GM21447 (cell line): ENCODE measurements around the gene TMEM143.
"Not testable (repeated sequence)": the region's sequence is repeated elsewhere in the genome, so short reads cannot be mapped to it uniquely, and the experiment has no call there.

Experiments used
- ATAC-seq: cut with Tn5 transposase; IDR thresholded peaks from one replicate; pipeline ENCODE4 v1.9.1; 2021; ENCODE audit not compliant: unreplicated experiment

Gene TMEM143

DNA sequence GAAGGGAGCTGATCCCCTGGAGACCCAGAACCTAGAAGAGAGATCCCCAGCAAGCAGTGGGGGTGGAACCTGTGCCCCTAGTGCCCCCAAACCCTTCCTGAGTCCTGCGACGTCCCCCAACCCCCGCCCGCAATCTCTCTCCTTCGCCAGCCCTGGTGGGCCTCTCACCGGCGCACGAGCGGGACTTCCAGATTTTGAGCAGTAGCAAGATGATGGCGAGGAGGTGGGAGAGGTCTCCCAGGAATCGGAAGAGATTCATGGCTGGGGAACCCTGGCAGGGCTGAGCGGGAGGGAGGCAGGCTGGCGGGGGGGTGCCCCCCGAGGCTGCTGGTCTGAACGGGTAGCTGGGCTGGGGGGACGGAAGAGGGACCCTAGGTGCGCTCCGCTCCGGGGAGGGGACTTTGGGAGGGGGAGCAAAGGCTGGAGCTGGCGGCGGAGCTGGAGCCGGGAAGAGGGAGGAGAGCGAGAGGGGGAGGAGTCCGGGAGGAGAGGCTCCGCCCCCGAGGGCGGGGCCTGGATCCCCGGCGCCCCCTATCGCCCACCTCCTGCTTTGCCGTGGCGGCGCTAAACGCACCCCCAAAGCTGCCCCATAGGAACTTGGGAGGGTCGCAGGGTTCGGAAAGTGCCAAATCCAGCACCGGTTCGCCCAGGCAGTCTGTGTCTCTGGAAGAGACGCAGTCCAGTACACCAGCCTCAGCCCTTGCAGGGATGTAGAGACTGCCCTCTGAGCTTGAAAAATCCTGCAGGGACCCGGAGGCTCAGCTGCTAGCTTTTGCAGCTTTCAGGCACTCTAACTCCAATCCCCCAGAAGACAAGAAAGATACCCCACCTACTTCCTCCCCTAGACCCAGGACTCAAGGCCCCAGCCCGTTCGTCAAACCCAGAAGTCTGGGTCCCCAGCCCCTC lies 27.6 kb upstream of the TMEM143 start, which contains the start of gene KDELR1:
KDELR1 (minus strand) TSS at position 452 of the 906 bp plus-strand sequence; CDS start at position 259, 193 bp downstream.
- peak; percentile 69 for ATAC-seq

DNA sequence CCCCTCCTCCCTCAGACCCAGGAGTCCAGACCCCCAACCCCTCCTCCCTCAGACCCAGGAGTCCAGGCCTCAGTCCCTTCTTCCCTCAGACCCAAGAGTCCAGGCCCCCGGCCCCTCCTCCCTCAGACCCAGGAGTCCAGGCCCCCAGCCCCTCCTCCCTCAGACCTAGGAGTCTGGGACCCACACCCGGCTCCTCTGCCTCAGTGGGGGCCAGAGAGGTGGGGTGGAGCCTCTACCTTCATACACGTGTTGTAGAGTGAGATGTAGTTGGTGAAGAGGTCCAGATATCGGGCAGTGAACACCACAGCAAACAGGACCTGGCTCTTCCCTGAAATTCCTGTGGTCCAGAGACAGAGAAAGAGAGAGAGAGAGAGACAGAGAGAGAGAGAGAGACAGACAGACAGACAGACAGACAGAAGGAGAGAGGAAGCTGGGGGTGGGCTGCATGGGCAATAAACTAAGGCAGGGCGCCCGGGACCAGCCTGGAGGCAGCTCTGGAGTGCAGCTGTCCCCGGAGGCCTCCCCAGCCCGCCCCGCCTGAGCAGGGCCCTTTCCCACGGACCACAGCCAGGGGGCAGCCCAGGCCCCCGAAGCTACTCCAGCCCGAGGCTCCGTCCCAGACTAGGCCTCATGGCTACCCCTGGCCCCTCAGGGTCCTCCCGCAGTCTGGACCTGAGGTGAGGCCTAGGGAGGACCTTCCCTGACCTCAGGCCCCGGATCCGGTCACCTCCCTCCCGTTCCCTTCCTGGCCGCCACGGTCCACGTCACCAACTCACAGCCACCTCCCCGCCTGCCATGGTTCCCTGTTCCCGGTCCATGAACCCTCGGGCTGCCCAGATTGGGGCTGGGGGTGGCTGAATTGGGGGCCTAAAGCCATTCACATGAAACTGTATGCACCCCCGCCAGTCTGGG lies 26.7 kb upstream of the TMEM143 start:
- no peak for ATAC-seq

DNA sequence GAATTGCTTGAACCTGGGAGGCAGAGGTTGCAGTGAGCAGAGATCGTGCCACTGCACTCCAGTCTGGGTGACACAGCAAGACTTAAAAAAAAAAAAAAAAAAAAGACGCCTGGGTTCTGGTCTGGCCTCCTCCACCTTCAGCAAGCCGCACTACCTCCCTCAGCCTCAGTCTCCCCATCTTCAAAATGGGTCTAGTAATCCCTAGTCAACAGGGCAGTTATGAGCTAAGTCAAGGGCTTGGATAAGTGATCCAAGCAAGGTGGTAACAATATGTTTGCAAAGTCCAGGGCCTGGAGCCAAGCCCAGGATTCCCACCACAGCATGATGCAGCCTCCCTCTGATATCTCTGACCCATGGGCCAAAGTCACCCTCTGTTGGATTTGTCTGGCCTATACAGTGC lies 23.2 kb upstream of the TMEM143 start:
- no peak for ATAC-seq

DNA sequence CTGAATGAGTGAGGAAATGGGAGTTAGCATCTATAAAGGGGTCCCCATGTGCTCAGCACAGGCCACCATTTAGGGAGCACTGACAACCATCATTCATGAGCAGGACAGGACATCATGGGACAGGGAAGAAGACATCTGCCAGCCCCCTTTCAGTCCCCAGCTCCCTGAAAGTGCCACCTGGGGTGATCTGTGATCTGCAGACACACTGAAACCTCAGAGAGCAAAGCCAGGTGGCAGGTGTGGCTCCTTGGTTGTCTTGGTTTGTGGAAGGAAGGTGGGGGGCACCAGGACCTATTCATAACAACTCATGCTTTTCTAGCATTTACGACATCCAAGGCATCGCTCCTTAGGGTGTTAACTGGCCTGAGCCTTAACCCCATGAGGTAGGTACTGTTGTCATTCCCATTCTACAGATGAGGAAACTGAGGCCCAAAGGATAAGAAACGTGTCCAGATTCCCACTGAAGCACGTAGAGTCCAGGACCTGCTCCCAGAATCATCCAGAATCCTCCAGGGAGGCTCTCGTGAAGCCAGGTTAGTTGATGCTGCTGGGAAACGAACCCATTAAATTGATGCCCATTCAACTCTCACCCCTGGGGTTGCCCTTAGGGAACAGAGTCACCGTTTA lies 21.8 kb upstream of the TMEM143 start:
- no peak for ATAC-seq

DNA sequence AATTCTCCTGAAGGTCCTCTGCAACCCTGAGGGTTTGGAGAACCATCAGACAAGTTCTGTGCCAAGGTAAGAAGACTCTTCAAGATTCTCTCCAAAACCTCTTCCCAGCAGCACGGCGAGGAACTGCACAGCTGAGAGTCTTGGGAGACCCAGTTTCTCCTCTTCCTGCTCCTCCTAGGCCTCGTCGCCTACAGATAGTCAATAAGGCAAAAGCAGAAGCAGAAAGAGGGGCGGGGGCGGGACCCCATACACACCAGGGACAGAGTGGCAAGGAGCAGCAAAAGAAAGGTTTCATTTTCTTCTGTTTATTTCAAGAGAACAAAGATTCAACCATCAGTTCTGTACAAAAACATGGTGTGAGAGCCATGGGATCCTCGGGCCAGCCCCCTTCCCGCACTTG lies 18.5 kb upstream of the TMEM143 start:
- no peak for ATAC-seq

DNA sequence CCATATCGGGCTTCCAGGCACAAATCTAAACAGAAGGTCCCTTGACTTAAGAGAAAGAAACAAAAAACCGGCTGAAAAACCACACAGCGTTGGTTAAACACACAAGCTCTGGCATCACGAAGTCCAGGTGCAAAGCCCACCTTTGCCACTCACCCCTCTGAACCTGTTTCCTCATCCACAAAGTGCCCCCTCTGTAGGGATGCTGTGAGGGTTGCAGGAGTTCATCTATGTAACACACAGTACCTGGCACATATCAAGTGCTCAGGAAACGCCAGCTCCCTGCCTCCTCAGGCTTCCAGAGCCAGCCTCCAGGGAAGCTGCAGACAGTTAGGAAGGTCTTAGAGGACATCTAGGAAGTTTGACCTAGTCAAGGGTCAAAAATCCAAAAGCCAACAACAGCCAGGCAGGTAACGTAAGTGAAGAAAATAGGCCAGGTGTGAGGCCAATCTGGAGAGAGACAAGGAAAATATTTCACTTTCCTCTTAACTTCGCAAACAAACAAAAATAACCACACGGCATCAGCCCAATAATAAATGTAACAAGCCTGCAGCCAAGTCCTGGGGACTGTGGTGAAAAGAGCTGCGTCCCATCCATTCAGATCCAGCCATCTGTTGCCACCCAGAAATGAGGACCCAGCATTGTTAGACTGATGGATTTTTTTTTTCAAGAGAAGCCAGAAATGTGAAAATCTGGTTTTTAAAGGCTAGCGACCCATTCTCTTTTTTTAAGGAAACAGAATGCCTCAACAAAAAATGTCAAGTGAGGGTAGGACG lies 17.6 kb upstream of the TMEM143 start:
- no peak for ATAC-seq

DNA sequence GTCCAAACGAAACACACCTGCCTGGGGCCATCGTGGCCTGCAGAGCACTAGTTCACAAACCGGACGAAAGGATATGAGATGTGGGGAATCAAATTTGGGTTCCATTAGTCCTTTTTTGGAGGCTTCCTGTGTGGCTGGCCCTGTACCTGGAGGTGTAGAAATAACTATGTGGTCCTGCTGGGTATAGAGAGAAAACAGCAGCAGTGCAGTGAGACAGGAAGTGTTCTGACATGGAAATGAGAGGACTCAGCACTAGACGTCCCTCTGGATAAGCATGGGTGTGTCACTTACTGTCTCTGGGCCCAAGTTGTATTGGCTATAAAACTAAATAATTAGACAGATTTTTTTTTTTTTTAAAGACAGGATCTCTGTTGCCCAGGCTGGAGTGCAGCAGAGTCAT lies 15.3 kb upstream of the TMEM143 start:
- no peak for ATAC-seq

DNA sequence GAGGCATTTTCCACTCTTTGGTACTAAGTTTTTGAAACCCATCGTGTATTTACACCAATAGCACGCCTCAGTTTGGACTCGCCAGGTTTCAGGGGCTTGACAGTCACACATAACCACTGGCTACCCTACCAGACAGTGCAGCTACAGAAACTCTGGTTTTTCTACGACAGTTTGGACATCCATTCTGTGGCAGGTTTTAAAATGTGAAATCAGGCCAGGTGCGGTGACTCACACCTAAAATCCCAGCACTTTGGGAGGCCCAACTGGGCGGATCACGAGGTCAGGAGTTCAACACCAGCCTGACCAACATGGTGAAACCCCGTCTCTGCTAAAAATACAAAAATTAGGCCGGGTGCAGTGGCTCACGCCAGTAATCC lies 14.4 kb upstream of the TMEM143 start:
- ATAC-seq, result no peak

DNA sequence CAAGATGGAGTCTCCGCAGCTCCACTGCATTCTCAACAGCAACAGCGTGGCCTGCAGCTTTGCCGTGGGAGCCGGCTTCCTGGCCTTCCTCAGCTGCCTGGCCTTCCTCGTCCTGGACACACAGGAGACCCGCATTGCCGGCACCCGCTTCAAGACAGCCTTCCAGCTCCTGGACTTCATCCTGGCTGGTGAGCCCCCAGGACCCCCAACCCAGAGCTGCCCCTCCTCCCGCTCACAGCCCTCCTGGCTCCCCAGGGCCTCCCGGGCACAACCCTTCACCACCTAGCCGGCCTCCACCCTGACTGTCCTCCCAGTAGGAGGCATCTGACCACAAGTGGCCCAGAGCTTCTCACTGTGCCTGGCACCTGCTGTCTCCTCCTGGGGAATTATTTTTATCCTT lies 9.8 kb upstream of the TMEM143 start:
- no peak for ATAC-seq

DNA sequence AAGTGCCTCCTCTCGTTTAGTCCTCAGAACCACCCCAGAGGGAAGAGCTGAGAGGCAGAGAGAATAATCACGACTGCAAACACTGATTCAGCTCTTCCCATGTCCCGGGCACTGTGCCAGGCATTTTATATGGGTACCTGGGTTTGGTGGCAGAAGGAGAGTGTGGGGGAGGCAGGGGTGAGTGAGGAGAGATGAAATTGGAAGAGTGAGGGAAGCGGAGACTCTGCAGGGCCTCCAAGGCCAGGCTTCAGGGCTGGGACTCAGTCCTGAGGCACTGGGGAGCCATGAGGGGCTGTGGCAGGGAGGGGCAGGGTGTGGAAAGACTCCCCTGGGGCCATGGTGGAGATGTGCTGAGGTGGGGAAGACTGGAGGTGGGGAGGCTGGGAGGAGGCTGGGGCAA lies 9.2 kb upstream of the TMEM143 start:
- no peak for ATAC-seq

DNA sequence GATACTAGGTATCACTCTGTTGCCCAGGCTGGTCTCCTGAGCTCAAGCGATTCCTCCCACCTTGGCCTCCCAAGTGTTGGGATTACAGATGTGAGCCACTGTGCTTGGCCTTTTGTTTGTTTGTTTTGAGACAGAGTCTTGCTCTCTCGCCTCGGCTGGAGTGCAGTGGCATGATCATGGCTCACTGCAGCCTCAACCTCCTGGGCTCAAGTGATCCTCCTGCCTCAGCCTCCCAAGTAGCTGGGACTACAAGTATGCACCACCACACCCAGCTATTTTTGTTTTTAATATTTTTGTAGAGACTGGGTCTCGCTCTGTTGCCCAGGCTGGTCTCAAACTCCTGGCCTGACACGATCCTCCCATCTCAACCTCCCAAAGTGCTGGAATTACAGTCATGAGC lies 8.0 kb upstream of the TMEM143 start:
- ATAC-seq, result not testable (repeated sequence)

DNA sequence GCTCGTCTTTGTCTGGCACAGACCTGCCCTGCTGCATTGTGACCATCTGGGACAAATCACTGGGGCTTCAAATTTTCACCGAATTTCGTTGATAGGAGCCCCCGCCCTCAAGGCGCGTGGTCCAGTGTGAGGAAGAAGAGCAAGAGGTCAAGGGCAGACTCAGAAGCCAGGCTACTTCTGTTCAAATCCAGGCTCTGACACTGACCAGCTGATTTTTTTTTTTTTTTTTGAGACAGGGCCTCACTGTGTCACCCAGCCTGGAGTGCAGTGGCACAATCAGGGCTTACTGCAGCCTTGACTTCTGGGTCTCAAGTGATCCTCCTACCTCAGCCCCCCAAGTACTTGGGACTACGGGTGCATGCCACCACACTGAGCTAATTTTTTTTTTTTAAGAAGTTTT lies 7.6 kb upstream of the TMEM143 start:
- ATAC-seq, result no peak

DNA sequence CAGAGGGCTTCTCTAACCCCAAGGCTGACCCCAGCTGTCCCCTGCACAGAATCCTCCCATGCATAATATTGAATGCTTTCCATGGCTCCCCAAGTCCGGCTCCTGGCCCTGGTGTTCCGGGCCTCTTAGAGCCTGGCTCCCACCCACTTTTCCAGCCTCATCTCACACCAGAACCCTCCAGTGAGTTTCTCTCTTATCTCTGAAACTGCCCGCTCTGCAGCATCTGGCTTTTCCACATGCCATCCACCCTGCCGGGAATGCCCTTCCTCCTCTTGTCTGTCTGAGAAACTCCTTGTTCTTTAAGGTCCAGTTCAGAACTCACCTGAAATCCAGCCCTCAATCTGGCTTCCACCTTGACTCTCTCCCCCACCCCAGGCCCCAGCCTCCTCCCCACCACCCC lies 7.2 kb upstream of the TMEM143 start:
- no peak for ATAC-seq

DNA sequence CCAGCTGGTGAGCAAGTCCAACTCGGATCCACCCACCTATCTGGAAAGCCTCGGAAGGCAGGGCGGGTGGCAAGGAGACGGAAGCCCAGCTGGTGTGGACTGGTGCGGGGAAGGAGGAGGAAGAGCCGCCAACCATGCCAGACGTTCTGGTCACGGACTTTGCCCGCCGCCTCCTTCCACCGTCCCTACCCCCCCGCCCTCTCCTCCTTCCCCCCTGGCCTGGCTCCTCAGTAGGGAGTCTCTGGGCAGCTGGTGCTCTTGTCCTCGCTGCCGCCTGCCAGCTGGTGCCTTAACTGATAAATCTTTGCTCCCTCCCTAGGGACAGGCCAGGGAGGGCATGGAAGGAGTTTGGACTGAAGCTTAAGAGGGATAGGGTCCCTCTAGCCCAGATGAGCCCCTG lies 5.2 kb upstream of the TMEM143 start:
- no peak for ATAC-seq

DNA sequence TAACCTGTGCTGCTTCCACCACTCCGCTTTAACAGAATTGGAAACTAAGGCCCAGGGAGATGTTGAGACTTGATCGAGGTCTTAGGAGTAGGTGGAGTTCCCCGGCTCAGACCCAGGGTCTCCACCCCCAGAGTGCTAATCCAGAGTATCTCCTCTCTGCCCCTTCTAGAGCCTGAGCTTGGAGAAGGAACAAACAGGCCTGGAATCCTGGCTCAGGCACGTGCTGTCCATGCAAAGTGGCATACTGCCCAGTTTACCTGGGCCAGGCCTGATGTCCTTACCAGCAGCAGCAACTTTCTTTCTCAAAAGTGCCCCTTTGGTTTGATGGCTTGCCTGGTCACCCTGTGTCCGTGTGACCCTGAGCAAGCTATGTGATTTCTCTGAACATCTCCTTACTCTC lies 4.1 kb upstream of the TMEM143 start:
- ATAC-seq, result no peak

DNA sequence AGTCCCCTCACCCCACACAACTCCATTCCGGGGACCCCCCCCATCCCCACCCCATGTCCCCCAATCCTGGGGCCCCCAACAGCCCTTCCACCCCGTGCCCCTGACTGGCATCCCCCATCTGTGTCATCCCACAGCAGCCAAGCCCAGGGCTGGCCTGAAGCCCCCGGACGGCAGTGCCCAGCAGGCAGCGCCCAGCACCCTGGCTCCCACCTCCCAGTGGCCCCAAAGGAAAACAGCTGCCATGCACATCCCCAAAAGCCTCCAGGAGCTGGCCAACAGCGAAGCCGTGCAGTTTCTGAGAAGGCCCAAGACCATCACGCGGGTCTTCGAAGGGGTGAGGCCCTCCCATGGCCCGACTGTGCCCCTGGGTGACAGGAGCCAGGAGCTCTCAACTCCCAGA lies 1.9 kb upstream of the TMEM143 start:
- ATAC-seq, result no peak

DNA sequence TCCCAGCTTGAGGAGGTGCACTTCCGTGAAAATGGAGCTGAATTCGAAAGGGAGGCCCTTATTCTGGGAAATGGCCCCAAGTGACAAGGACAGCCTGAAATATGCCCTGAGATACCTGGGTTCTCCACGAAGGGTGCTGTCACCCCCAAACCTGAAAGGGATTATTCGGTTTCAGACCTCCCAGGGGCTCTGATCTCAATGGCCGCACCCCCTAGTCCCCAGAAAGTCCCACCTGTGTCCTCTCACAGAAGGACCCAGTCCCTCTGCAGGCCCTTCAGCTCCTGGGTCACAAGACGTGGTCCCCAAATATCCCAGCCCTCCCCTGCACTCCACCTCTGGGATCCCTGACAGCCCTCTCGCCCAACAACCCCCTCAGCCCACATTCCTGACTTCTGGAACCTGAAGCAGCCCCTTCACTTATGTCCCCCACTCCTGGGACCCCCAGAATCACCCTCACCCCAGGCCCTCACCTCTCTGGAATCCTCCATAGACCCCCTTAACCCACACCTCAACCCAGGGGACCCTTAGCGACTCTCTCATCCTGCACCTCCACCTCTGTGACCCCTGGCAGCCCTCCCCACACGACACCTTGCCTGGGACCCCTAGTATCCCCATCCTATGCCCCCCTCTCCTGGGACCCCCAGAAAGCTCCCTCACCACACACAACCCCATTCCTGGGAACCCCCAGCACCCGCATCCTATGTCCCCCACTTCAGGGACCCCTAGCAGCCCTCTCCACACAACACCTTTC lies 1.0 kb upstream of the TMEM143 start:
- ATAC-seq, result no peak

DNA sequence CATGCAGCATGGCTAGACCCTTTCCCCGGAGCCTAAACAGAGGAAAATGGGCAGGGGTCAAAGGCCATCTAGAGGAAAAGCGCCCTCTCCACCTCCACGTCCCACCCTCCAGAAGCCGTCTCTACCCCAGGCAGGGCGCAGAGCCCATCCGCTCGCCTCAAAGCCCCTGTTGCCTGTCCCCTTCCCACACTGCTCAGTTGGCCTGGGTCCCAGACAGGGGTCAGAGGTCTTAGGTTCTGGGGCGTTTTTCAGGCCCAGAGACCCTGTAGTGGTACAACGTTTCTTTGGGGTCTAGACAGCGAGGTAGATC lies 285 bp downstream of the TMEM143 start:
- ATAC-seq, result peak; percentile 19

DNA sequence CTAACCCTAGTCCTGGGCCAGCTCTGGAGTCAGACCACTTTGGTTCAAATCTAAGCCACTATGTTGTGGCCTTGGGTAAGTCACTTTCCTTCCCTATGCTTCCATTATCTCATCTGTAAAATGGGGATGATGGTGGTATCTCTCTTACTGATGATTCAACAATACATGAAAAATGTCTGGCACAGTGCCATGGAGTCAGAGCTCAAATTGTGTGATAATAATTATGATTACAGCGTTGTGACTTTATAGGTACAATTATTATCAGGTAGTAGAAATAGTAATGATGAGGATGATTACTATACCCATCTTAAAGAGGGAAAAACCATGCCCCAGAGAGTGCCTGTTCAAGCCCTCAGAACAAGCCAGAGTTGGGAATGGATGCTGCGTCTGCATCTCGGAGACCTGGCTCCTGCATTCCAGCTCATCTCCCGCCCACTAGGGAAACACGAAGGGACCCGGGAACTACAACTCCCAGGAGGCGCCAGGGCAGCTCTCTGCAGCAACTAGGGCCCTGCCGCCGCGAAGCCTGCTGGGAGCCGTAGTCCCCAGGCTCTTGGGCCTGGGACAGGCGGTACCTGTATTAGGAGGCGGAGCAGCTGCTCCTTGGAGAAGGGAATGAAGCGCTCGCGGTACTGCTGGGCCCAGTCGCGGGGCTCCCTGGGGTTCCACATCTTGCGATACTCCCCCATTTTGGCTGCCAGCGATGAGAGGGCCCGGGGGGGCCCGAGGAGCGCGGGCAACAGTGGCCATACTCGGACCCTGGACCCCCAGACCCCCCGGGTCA lies 832 bp downstream of the TMEM143 start:
- peak; percentile 54 for ATAC-seq
